Type B pancreatic cell (in vitro differentiated cells): ENCODE data around the gene SLC35B2. TPM values are rescaled to one million over a fixed set of nuclear protein-coding genes. Genes with fewer than 3 reads are reported as not detected.

ENCODE experiments used
- DNase-seq: peaks from one replicate; pipeline ENCODE4 v3.0.0; 2021; ENCODE audit warnings: mixed read lengths; ENCODE audit not compliant: unreplicated experiment; ENCODE audit errors: extremely low spot score
- H3K27ac Mint-ChIP-seq: 2 replicates; pipeline ENCODE4 v1.8.0; 2021; ENCODE audit warnings: mild to moderate bottlenecking, mixed read lengths
- H3K27me3 Mint-ChIP-seq: 2 replicates; pipeline ENCODE4 v1.8.0; 2021; ENCODE audit warnings: mixed read lengths
- H3K36me3 Mint-ChIP-seq: 2 replicates; pipeline ENCODE4 v1.8.0; 2021; ENCODE audit warnings: mixed read lengths
- H3K4me1 Mint-ChIP-seq: one replicate; pipeline ENCODE4 v1.8.0; 2021; ENCODE audit warnings: mixed read lengths; ENCODE audit not compliant: unreplicated experiment
- H3K4me3 Mint-ChIP-seq: 2 replicates; pipeline ENCODE4 v1.8.0; 2021; ENCODE audit warnings: mild to moderate bottlenecking, mixed read lengths
- H3K9me3 Mint-ChIP-seq: 2 replicates; pipeline ENCODE4 v1.8.0; 2021; ENCODE audit warnings: mixed read lengths
- total RNA-seq: library from RNA; stranded (reverse); gene quantifications from 2 replicates; pipeline ENCODE4 v1.2.1, GENCODE V29; 2021; ENCODE audit warnings: low replicate concordance
- TF ChIP-seq, protein P1 (sequence below): fragments of 200-600 bp; sonication (generic); conservative IDR thresholded peaks from 2 replicates; pipeline ENCODE4 v1.5.0; 2021; ENCODE audit warnings: antibody characterized with exemption, mild to moderate bottlenecking

SLC35B2 gene
- total RNA-seq, 1 donor from 2014 or later, result 39.6 TPM

DNA sequence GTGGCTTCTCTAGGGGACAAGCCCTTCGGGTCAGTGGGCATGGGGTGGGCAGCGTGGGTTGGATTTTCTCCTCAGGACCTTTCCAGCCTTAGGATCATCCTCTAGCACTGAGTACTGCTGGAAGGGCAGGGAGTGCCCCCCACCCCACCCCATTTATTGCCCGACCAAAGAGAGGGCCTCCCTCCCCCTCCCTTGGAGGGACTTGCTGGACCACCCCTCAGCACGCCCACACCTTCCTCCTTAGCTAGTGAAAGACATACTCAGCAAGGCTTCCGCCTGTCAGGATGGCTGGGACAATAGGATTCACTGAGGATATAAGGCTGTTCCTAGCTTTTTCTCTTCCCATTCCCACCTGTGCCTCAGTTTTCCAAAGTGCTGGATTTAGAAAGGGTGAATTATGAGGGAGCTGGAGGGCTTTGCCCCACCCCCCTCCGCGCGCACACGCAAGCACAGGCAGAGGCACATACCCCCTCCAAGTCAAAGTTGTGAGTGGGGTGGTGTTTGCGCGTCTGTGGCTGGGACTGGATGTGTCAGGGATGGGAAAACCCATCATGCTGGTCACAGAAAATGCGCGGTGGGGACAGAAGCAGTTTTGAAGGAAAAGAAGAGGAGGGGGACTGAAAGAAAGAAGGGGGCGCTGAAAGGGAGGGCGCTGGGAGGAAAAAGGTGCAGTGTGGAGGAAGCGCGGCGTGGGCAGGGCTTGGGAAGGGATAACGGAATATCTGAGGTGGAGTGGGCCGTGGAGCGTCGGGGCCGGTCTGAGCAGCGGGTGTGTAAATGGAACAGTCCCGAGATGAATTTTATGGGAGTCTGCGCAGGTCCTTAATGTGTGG lies 34.6 kb downstream of the SLC35B2 start:
- Mint-ChIP-seq H3K9me3 (no peaks in the 10 kb centered on the region), H3K27me3 (peaks cover 18% of the 10 kb centered on the region), H3K4me3 (peak overlapping the region; percentile 85), H3K4me1 (peaks cover 45% of the 10 kb centered on the region), H3K27ac (peak overlapping the region; percentile 52), H3K36me3 (no peaks in the 10 kb centered on the region)
- TF ChIP-seq, protein P1, sequence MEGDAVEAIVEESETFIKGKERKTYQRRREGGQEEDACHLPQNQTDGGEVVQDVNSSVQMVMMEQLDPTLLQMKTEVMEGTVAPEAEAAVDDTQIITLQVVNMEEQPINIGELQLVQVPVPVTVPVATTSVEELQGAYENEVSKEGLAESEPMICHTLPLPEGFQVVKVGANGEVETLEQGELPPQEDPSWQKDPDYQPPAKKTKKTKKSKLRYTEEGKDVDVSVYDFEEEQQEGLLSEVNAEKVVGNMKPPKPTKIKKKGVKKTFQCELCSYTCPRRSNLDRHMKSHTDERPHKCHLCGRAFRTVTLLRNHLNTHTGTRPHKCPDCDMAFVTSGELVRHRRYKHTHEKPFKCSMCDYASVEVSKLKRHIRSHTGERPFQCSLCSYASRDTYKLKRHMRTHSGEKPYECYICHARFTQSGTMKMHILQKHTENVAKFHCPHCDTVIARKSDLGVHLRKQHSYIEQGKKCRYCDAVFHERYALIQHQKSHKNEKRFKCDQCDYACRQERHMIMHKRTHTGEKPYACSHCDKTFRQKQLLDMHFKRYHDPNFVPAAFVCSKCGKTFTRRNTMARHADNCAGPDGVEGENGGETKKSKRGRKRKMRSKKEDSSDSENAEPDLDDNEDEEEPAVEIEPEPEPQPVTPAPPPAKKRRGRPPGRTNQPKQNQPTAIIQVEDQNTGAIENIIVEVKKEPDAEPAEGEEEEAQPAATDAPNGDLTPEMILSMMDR, result no peak
- DNase-seq, result no peak

GRCh38 chr6:44221961-44222335 lies 35.4 kb downstream of the SLC35B2 start:
- H3K4me3 Mint-ChIP-seq, result no peak overlapping the region
- TF ChIP-seq, protein P1, result no peak
- H3K9me3 Mint-ChIP-seq, result no peaks in the 10 kb centered on the region
- H3K27me3 Mint-ChIP-seq, result peaks cover 19% of the 10 kb centered on the region
- H3K36me3 Mint-ChIP-seq, result no peaks in the 10 kb centered on the region
- no peak overlapping the region for H3K27ac Mint-ChIP-seq
- peaks cover 43% of the 10 kb centered on the region for H3K4me1 Mint-ChIP-seq
- DNase-seq, result no peak

- TF ChIP-seq, protein P1, result peak; percentile 77
- Mint-ChIP-seq H3K27me3 (peaks cover 22% of the 10 kb centered on the region), H3K9me3 (no peaks in the 10 kb centered on the region), H3K4me1 (peaks cover 46% of the 10 kb centered on the region), H3K36me3 (no peaks in the 10 kb centered on the region), H3K4me3 (peak overlapping the region; percentile 84), H3K27ac (peak overlapping the region; percentile 92)
- DNase-seq, result no peak
Observed at GRCh38 chr6:44221291-44221960, 35.9 kb downstream of the SLC35B2 start.

- no peaks in the 10 kb centered on the region for H3K9me3 Mint-ChIP-seq
- H3K4me3 Mint-ChIP-seq, result peak overlapping the region; percentile 84
- peaks cover 22% of the 10 kb centered on the region for H3K27me3 Mint-ChIP-seq
- H3K27ac Mint-ChIP-seq, result peak overlapping the region; percentile 92
- DNase-seq, result no peak
- TF ChIP-seq, protein P1, result no peak
- H3K36me3 Mint-ChIP-seq, result no peaks in the 10 kb centered on the region
- peaks cover 40% of the 10 kb centered on the region for H3K4me1 Mint-ChIP-seq
Observed at GRCh38 chr6:44220913-44221290, 36.4 kb downstream of the SLC35B2 start.

DNA sequence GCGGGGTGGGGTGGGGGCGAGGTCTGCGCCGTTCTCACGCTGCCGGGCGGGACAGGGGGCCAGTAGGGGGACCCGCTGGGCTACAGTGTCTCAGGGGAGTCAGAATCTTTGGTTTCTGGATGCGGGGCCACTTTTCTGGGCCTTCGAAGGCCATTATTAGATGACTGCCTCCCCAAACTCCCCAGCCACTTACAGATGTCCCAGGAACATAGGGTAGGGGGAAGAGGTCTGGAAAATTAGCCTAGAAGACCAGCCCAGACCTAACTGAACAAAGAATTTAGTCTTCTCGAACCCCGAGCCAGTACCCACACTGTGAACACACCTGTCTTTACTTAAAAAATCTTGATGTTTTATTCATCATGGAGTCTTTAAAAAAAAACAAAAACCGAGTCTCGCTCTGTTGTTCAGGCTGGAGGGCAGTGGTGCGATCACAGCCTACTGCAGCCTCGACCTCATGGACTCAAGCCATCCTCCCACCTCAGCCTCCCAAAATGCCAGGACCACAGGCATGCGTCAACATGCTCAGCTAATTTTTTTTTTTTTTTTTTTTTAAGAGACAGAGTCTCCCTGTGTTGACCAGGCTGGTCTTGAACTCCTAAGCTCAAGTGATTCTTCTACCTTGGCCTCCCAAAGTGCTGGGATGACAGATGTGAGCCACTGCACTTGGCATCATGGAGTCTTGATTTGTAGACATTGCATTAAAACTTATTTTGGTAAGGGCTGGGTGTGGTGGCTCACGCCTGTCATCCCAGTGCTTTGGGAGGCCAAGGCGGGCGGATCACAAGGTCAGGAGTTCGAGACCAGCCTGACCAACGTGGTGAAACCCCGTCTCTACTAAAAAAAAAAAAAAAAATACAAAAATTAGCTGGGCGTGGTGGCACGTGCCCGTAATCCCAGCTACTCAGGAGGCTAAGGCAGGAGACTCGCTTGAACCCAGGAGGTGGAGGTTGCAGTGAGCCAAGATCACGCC lies 37.2 kb downstream of the SLC35B2 start:
- no peaks in the 10 kb centered on the region for H3K9me3 Mint-ChIP-seq
- H3K4me3 Mint-ChIP-seq, result peak overlapping the region; percentile 61
- no peak for DNase-seq
- TF ChIP-seq, protein P1, result no peak
- peaks cover 22% of the 10 kb centered on the region for H3K27me3 Mint-ChIP-seq
- peaks cover 40% of the 10 kb centered on the region for H3K4me1 Mint-ChIP-seq
- H3K27ac Mint-ChIP-seq, result no peak overlapping the region
- H3K36me3 Mint-ChIP-seq, result no peaks in the 10 kb centered on the region
